SH-SY5Y (cell line): Measurements from ENCODE around the gene MACF1.

Experiments used
- GATA2 ChIP-seq: IDR thresholded peaks from 2 replicates; pipeline ENCODE4 v1.6.1; 2011; ENCODE audit warnings: mild to moderate bottlenecking, low read depth, low read length
- GATA3 ChIP-seq: IDR thresholded peaks from 2 replicates; pipeline ENCODE4 v1.6.1; 2011; ENCODE audit warnings: low read depth, mild to moderate bottlenecking, low read length, moderate library complexity

DNA sequence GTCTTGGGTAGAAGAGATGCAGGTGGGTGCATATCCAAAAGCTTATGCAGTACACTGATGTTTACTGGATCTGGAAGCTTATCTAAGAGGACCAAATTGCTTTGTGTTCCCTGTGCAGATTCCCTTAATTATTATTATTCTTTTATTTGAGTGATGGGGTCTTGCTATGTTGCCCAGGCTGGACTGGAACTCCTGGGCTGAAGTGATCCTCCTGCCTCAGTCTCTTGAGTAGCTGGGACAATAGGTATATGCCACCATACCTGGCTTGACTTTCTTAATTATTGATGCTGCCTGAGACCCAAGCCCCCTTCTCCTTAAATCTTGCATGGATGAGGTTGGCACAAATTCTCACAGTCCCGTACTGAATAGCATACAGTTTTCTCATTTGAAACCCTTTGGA is 83.0 kb downstream of the MACF1 start:
- TF ChIP-seq GATA2 (no peak), GATA3 (no peak)
